Heart right ventricle (tissue), 16 donors: ENCODE data around the gene TCF25. TPM values are rescaled to one million over a fixed set of nuclear protein-coding genes. Genes with fewer than 3 reads are reported as not detected.

Experiments
- ATAC-seq, 8 donors: fragments of 200-7000 bp; cut with Tn5 transposase; one replicate each; pipeline ENCODE4 v1.9.1; 2020; ENCODE audit warnings: mild to moderate bottlenecking in 8 of 8, moderate library complexity in 8 of 8, moderate number of reproducible peaks in 1 of 8
- DNase-seq, 2 donors: peaks; one replicate each; pipeline ENCODE4 v3.0.0-alpha.2; 2020
- H3K27ac ChIP-seq, 10 donors: fragments of 200-600 bp; sonication (generic) in 2 of 10; one replicate each; pipeline versions ENCODE4 v1.5.0 to v1.8.0; 2020 to 2022; ENCODE audit warnings: mild to moderate bottlenecking in 3 of 10
- H3K27me3 ChIP-seq, 7 donors: fragments of 200-600 bp; one replicate each; pipeline ENCODE4 v1.8.0; 2021 to 2022; ENCODE audit warnings: mild to moderate bottlenecking in 2 of 7
- H3K36me3 ChIP-seq, 9 donors: fragments of 200-600 bp; sonication (generic) in 1 of 9; one replicate each; pipeline versions ENCODE4 v1.5.0 to v1.8.0; 2020 to 2022; ENCODE audit warnings: mild to moderate bottlenecking in 2 of 9
- H3K4me1 ChIP-seq, 9 donors: fragments of 200-600 bp; sonication (generic) in 1 of 9; one replicate each; pipeline versions ENCODE4 v1.5.0 to v1.8.0; 2020 to 2022; ENCODE audit warnings: mild to moderate bottlenecking in 4 of 9
- H3K4me3 ChIP-seq, 10 donors: fragments of 200-600 bp; sonication (generic) in 2 of 10; one replicate each; pipeline versions ENCODE4 v1.5.0 to v1.8.0; 2020 to 2022; ENCODE audit warnings: mild to moderate bottlenecking in 7 of 10, moderate library complexity in 2 of 10
- H3K9me3 ChIP-seq, 11 donors: fragments of 200-600 bp in 10 of 11; sonication (generic) in 2 of 11; one replicate each; pipeline versions ENCODE4 v1.5.0 to v1.8.0; 2013 to 2022; ENCODE audit warnings: mild to moderate bottlenecking in 2 of 11, control low read depth in 1 of 11, moderate library complexity in 1 of 11
- CTCF ChIP-seq, 9 donors: fragments of 200-600 bp; sonication (generic) in 2 of 9; IDR thresholded peaks; one replicate each; pipeline versions ENCODE4 v1.5.0 to v1.8.0; 2021 to 2022; ENCODE audit warnings: antibody characterized with exemption in 9 of 9, mild to moderate bottlenecking in 5 of 9, moderate library complexity in 1 of 9
- WGBS, 2 donors: extraction: QIAGEN DNeasy Blood & Tissue Kit; methylation state at CpG; one replicate each; pipeline ENCODE4 v1.1.7; 2013; ENCODE audit warnings: inconsistent platforms in 1 of 2; 5-methylcytosine and 5-hydroxymethylcytosine counted together
- intact Hi-C, 10 donors: fragments of 100-400 bp; cut with DNase I; formaldehyde crosslinking; loops; one replicate each; pipeline versions ENCODE4 v1.11.1 to v1.14.2; 2022
- polyA plus RNA-seq, 2 donors: library from polyadenylated mRNA; stranded (reverse); fragments of 200-250 nt; gene quantifications; one replicate each; pipeline ENCODE4 v1.2.3, GENCODE V29; 2013
- total RNA-seq, 10 donors: library from RNA; stranded (reverse); fragmentation: NEBNext Ultra II Directional in 3 of 10; extraction: Animal tissue kit (Norgen Biotek cat#: 25700) in 3 of 10; gene quantifications; one replicate each; pipeline versions ENCODE4 v1.2.1 to v1.2.4, GENCODE V29; 2021 to 2023
- donor health status: Arrhythmogenic right ventricular cardiomyopathy.
- donor health status: ischemic (EF 13 %, LVEDD 7.1; RV severe dilation, severe dysfunction).
- donor health status: healthy with polysubstance abuse.
- donor health status: DM: no; HTN: yes; CAD: no.
- donor health status: DM: no; HTN: no; CAD: no.
- donor health status: ischemic (EF 25% LVEDD 6.9; RV normal size, moderate dysfunction).
- donor health status: ischemic (EF 25% LVEDD 5.7; RV mildly dilated, moderate dysfunction).
- donor health status: healthy.
- donor health status: DM: yes; HTN: yes; CAD: no.
- donor health status: Ischemic cardiomyopathy.
- donor health status: ischemic (EF 35%, LVEDD 5.7; RV mildly dilated, moderate dysfunction).
- donor health status: nonischemic (EF 11% LVEDD 7.7; RV severe dilation, severe dysfunction).
- donor health status: DM: yes; HTN: yes; CAD: no.
- donor health status: PGD.
- donor health status: ischemic (EF 29% LVEDD 5.4; RV normal size, mild dysfunction).
- donor health status: nonischemic (EF 23%, LVEDD 6.1; RV moderate dilation, normal function).

TCF25 gene
- total and polyA plus RNA-seq, 12 donors: 77.5 to 112 (median 94.8) TPM

DNA sequence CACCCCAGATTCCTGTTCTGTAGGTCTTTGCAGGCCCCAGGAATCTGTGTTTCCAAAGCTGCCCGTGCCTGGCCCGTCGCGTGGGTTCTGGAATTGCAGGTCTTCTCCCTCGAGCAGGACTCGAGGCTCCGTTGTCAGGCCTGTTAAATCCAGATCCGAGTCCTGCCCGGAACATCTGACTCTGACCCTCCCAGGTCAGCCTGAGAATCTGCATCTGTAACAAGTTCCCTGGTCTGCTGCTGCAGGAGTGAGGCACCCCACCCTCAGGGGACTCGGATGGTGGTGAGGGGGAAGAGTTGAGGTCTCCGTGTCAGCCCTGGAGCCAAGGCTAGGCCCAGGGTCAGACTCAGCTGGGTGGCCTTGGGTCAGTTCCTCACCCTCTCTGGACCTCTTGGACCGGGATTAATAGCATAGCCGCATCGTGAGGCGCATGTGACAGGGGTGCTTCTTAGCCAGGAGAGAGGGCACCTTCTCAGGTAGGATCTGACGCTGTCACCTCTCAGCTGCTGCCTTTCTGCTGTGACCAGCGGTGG is 36.3 kb upstream of the TCF25 start:
- Histone ChIP-seq H3K36me3 (no peaks in the 10 kb centered on the region), H3K4me3 (peak overlapping the region in 1 of 10 donors; percentile 29), H3K9me3 (no peaks in the 10 kb centered on the region), H3K27me3 (peaks cover 0 to 7% (median 0%) of the 10 kb centered on the region in 7 donors), H3K27ac (peak overlapping the region in 1 of 10 donors; percentile 78), H3K4me1 (peaks cover 0 to 18% (median 0%) of the 10 kb centered on the region in 9 donors)
- no peak for ATAC-seq
- TF ChIP-seq CTCF (IDR thresholded peaks at IDR 0.05): no peak
- WGBS, 2 donors: 93 to 96% methylated on average over 17 of the region's 17 CpGs
- DNase-seq: no peak
- intact Hi-C loops: no loop called here

DNA sequence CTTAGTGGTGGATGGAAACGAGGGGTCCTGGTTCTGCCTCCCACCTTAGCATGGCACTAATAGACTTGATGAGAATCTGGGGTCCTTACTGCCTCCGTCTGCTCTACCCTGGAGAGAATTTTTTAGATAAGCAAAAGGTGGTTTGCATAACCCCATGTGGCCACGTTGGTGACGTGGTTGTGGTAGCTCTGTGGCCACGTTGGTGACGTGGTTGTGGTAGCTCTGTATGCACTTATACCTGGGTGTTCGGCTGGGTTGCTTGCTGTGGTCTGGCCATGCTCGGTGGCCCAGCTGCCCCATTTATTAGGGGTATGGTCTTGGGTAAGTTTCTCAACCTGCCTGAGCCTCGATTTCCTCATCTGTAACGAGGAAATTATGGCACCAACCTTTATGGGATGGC is 32.1 kb upstream of the TCF25 start:
- Histone ChIP-seq H3K4me3 (no peak overlapping the region), H3K36me3 (no peaks in the 10 kb centered on the region), H3K27ac (no peak overlapping the region), H3K9me3 (no peaks in the 10 kb centered on the region), H3K4me1 (peaks cover 0 to 29% (median 7%) of the 10 kb centered on the region in 9 donors), H3K27me3 (peaks cover 0 to 12% (median 0%) of the 10 kb centered on the region in 7 donors)
- DNase-seq (no peak), ATAC-seq (no peak)
- WGBS, 2 donors: 90% methylated on average over 10 of the region's 10 CpGs
- intact Hi-C loops: no loop called here
- TF ChIP-seq CTCF (IDR thresholded peaks at IDR 0.05): no peak

GRCh38 chr16:89842471-89843408 is 30.7 kb upstream of the TCF25 start:
- 60 to 63% methylated on average over 26 of the region's 26 CpGs for WGBS, 2 donors
- intact Hi-C loops: no loop called here
- no peak for TF ChIP-seq CTCF (IDR thresholded peaks at IDR 0.05)
- DNase-seq (peak; percentile 50 to 51), ATAC-seq (peak; percentile 63 to 83 (median 75))
- Histone ChIP-seq H3K27me3 (peaks cover 0 to 12% (median 0%) of the 10 kb centered on the region in 7 donors), H3K36me3 (no peaks in the 10 kb centered on the region), H3K4me3 (no peak overlapping the region), H3K9me3 (no peaks in the 10 kb centered on the region), H3K27ac (no peak overlapping the region), H3K4me1 (peaks cover 0 to 28% (median 8%) of the 10 kb centered on the region in 9 donors)

GRCh38 chr16:89843409-89844350 is 29.7 kb upstream of the TCF25 start:
- WGBS, 2 donors: 76 to 83% methylated on average over 17 to 19 of the region's 20 CpGs
- DNase-seq: no peak
- intact Hi-C loops: no loop called here
- H3K4me1 ChIP-seq: peaks cover 0 to 29% (median 9%) of the 10 kb centered on the region in 9 donors
- ATAC-seq: no peak
- no peaks in the 10 kb centered on the region for H3K36me3 ChIP-seq
- no peak overlapping the region for H3K27ac ChIP-seq
- no peak for TF ChIP-seq CTCF (IDR thresholded peaks at IDR 0.05)
- H3K4me3 ChIP-seq: no peak overlapping the region
- H3K9me3 ChIP-seq: no peaks in the 10 kb centered on the region
- H3K27me3 ChIP-seq: peaks cover 0 to 12% (median 0%) of the 10 kb centered on the region in 7 donors
